OCI-LY1 (cell line): ENCODE measurements around the gene ZDHHC1.

Source experiments
- H2AFZ ChIP-seq: fragments of 200-600 bp; sonication (generic), shearing (Covaris generic); 2 replicates; pipeline ENCODE4 v1.6.0; 2014; ENCODE audit warnings: antibody characterized with exemption, mild to moderate bottlenecking, low read length
- H3F3A ChIP-seq: fragments of 200-600 bp; sonication (generic), shearing (Covaris generic); 2 replicates; pipeline ENCODE4 v1.6.0; 2014; ENCODE audit warnings: mild to moderate bottlenecking, antibody characterized with exemption, low read length, moderate library complexity; ENCODE audit not compliant: insufficient read depth
- H3K27ac ChIP-seq: fragments of 200-600 bp; sonication (generic); 2 replicates; pipeline ENCODE4 v1.5.1; 2014; ENCODE audit warnings: low read length, mixed run types, mild to moderate bottlenecking, low read depth; ENCODE audit not compliant: poor library complexity, severe bottlenecking
- H3K27me3 ChIP-seq: fragments of 200-600 bp; sonication (generic); 2 replicates; pipeline ENCODE4 v1.6.0; 2014; ENCODE audit warnings: antibody characterized with exemption, mild to moderate bottlenecking, low read length, moderate library complexity; ENCODE audit not compliant: insufficient read depth
- H3K36me3 ChIP-seq: fragments of 200-600 bp; sonication (generic); 2 replicates; pipeline ENCODE4 v1.6.1; 2014; ENCODE audit warnings: mild to moderate bottlenecking, antibody characterized with exemption, low read length, moderate library complexity, mixed read lengths; ENCODE audit not compliant: insufficient read depth
- H3K4me1 ChIP-seq: fragments of 200-600 bp; sonication (generic); 2 replicates; pipeline ENCODE4 v1.5.1; 2014; ENCODE audit warnings: mild to moderate bottlenecking, low read length, moderate library complexity; ENCODE audit not compliant: insufficient read depth, severe bottlenecking
- H3K4me2 ChIP-seq: fragments of 200-600 bp; sonication (generic), shearing (Covaris generic); 2 replicates; pipeline ENCODE4 v1.6.1; 2014; ENCODE audit warnings: low read length
- H3K4me3 ChIP-seq: fragments of 200-600 bp; sonication (generic); 2 replicates; pipeline ENCODE4 v1.5.1; 2014; ENCODE audit warnings: low read length, low read depth, mild to moderate bottlenecking, mixed read lengths; ENCODE audit not compliant: poor library complexity, severe bottlenecking
- H3K79me2 ChIP-seq: fragments of 200-600 bp; shearing (Covaris generic); 2 replicates; pipeline ENCODE4 v1.6.1; 2016; ENCODE audit warnings: mixed run types, low read length, mixed read lengths; ENCODE audit not compliant: insufficient read depth
- H3K9ac ChIP-seq: fragments of 200-600 bp; sonication (generic), shearing (Covaris generic); 2 replicates; pipeline ENCODE4 v1.6.1; 2014; ENCODE audit warnings: mild to moderate bottlenecking, low read length, mixed read lengths
- H3K9me2 ChIP-seq: fragments of 200-600 bp; sonication (generic), shearing (Covaris generic); 2 replicates; pipeline ENCODE4 v1.6.1; 2014; ENCODE audit warnings: low read depth, mild to moderate bottlenecking, low read length, mixed read lengths
- H3K9me3 ChIP-seq: fragments of 200-600 bp; shearing (Covaris generic); 2 replicates; pipeline ENCODE4 v1.6.1; 2014; ENCODE audit warnings: low read length, mixed read lengths
- H4K20me1 ChIP-seq: fragments of 200-600 bp; sonication (generic), shearing (Covaris generic); 2 replicates; pipeline ENCODE4 v1.6.0; 2016; ENCODE audit warnings: mild to moderate bottlenecking, low read length; ENCODE audit not compliant: insufficient read depth
- EZH2 ChIP-seq: fragments of 200-600 bp; sonication (generic), shearing (Covaris generic); IDR thresholded peaks from 2 replicates; pipeline ENCODE4 v1.8.0; 2017; ENCODE audit warnings: borderline replicate concordance, mixed run types, mild to moderate bottlenecking, antibody characterized with exemption, low read length, moderate library complexity, mixed read lengths
- TF ChIP-seq, protein P1 (sequence below): fragments of 200-600 bp; sonication (generic), shearing (Covaris generic); IDR thresholded peaks from 2 replicates; pipeline ENCODE4 v1.5.1; 2017; ENCODE audit warnings: mild to moderate bottlenecking, antibody characterized with exemption, low read length, moderate library complexity, mixed read lengths

ZDHHC1 gene

DNA sequence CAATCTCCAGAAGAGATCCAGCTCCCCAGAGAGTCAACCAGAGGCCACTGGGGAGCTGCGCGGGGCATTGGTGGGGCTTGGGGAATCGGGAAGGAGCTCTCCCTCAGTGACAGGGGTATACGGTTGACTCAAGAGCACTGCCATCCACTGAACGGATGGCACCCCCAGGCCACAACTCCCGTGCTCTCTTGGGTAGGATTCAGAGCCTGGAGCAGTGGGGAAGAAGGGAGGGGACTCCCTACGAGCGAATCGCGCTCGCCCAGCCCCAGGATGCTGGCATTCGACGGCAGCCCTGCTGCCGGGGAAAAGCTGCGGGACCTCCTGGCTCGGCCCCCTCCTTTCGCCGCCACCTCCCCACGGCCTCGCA lies 22.5 kb downstream of the ZDHHC1 start:
- no peaks in the 10 kb centered on the region for H3K36me3 ChIP-seq
- no peaks in the 10 kb centered on the region for H4K20me1 ChIP-seq
- no peaks in the 10 kb centered on the region for H3K9me2 ChIP-seq
- H3K4me1 ChIP-seq, result no peaks in the 10 kb centered on the region
- no peaks in the 10 kb centered on the region for H3K27me3 ChIP-seq
- no peaks in the 10 kb centered on the region for H3K79me2 ChIP-seq
- no peak overlapping the region for H3K27ac ChIP-seq
- no peaks in the 10 kb centered on the region for H3K9me3 ChIP-seq
- H3K9ac ChIP-seq, result no peak overlapping the region
- H3K4me2 ChIP-seq, result no peak overlapping the region
- H3K4me3 ChIP-seq, result no peak overlapping the region
- no peak overlapping the region for H2AFZ ChIP-seq
- TF ChIP-seq, protein P1, sequence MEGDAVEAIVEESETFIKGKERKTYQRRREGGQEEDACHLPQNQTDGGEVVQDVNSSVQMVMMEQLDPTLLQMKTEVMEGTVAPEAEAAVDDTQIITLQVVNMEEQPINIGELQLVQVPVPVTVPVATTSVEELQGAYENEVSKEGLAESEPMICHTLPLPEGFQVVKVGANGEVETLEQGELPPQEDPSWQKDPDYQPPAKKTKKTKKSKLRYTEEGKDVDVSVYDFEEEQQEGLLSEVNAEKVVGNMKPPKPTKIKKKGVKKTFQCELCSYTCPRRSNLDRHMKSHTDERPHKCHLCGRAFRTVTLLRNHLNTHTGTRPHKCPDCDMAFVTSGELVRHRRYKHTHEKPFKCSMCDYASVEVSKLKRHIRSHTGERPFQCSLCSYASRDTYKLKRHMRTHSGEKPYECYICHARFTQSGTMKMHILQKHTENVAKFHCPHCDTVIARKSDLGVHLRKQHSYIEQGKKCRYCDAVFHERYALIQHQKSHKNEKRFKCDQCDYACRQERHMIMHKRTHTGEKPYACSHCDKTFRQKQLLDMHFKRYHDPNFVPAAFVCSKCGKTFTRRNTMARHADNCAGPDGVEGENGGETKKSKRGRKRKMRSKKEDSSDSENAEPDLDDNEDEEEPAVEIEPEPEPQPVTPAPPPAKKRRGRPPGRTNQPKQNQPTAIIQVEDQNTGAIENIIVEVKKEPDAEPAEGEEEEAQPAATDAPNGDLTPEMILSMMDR, result no peak
- TF ChIP-seq EZH2, result no peak
- no peaks in the 10 kb centered on the region for H3F3A ChIP-seq

DNA sequence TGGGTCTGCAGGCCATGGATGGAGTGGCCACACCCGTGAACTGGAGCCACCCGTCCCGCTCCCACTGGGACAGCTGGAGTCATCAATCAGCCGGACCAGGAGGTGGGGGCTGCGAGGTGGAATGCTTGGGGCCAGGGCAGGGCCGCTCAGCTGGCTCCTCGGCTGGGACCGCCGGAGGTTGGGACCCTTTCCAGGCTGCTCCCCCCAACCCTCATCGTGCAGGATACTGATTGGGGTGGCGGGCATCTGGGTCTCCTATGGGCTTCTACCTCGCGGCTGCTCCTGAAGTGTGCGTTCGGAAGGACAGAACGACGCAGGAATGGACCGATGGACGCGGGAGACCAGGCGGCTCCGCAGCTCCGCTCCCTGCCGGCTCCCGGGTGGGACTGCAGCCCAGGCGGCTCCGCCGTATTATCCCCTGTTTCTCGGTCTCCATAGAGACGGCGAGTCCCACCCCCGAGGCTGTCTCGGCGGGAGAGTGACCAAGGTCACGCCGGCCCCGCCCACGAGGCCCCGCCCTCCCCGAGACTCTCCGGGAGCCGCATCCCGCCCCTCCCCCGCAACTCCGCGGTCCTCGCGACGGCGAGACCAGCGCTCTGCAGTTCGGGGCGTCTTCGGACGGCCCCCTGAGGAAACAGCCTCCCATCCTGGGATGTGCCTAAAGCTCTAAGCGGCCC lies 23.0 kb downstream of the ZDHHC1 start, which contains the start of gene TPPP3:
TSS of gene TPPP3 (minus strand) at position 388 of the 677 bp plus-strand sequence. CDS start 2,387 bp downstream, outside the sequence.
- H3K4me1 ChIP-seq, result no peaks in the 10 kb centered on the region
- H2AFZ ChIP-seq, result no peak within 1 kb of the TSS
- no peak within 1 kb of the TSS for H3K4me2 ChIP-seq

DNA sequence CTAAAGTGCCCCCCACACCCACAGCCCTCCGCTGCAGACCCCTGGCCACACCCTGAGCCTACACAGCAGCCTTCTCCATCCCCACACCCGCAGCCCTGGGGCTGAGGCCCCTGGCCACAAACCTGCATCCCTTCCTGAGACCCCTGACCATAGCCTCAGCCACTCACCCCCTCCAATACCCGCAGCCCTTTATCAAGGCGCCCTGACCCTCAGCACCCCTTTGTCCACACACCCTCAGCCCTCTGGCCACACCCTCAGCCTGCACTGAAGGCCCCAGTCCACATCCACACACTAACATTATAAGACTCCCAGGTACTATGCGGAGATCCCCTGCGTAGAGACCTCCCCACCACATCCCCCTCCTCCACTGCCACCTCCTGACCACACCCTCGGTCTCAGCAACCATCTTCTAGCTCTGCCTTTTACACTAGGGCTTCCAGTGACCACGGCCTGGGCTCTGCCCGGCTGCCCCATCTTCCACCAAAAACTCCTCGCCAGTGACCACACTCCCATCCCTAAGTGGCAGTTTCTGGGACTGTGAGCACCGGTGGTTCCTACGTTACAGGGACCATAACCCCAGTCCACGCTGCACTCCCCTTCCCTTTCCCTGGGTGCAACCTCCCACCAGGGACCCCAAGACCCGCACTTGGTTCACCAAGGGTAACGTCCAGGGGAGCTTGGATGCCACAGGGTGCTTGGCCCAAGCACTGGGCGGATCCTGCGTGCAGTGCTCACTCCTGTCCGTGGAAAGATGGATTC lies 23.8 kb downstream of the ZDHHC1 start:
- no peak overlapping the region for H3K4me3 ChIP-seq
- H3K4me2 ChIP-seq, result no peak overlapping the region

More for the DNA sequence above, 23.0 kb downstream of the ZDHHC1 start, which contains the start of gene TPPP3:
- no peak for TF ChIP-seq EZH2
- TF ChIP-seq, protein P1, result no peak
- Histone ChIP-seq H3K9ac (no peak within 1 kb of the TSS), H4K20me1 (no peaks in the 10 kb centered on the region), H3F3A (no peaks in the 10 kb centered on the region), H3K9me2 (no peaks in the 10 kb centered on the region), H3K27ac (no peak within 1 kb of the TSS), H3K27me3 (no peaks in the 10 kb centered on the region), H3K36me3 (no peaks in the 10 kb centered on the region), H3K9me3 (no peaks in the 10 kb centered on the region), H3K4me3 (no peak within 1 kb of the TSS), H3K79me2 (no peaks in the 10 kb centered on the region)

More for the DNA sequence above, 23.8 kb downstream of the ZDHHC1 start:
- no peak overlapping the region for H3K27ac ChIP-seq
- no peaks in the 10 kb centered on the region for H4K20me1 ChIP-seq
- H3K9me3 ChIP-seq, result no peaks in the 10 kb centered on the region
- H3K27me3 ChIP-seq, result no peaks in the 10 kb centered on the region
- H3K79me2 ChIP-seq, result no peaks in the 10 kb centered on the region
- no peaks in the 10 kb centered on the region for H3K4me1 ChIP-seq
- no peaks in the 10 kb centered on the region for H3F3A ChIP-seq
- no peaks in the 10 kb centered on the region for H3K9me2 ChIP-seq
- no peak overlapping the region for H2AFZ ChIP-seq
- no peak overlapping the region for H3K9ac ChIP-seq
- H3K36me3 ChIP-seq, result no peaks in the 10 kb centered on the region
- no peak for TF ChIP-seq EZH2
- TF ChIP-seq, protein P1, result no peak
